Gastroesophageal sphincter (tissue), 3 donors: ENCODE measurements around the gene MXRA8.

Experiments used
- POLR2A ChIP-seq, 2 donors: fragments of 450-650 bp; IDR thresholded peaks; one replicate each; pipeline ENCODE4 v1.6.1; 2017; ENCODE audit warnings: antibody characterized with exemption in 2 of 2, mild to moderate bottlenecking in 2 of 2, moderate library complexity in 1 of 2
- TF ChIP-seq, protein P1 (sequence below), 4 experiments: fragments of 200-600 bp in 2 of 4; fragments of 450-650 bp in 2 of 4; sonication (generic) in 1 of 4; IDR thresholded peaks; one replicate each; pipeline ENCODE4 v1.5.1; 2017 to 2019; ENCODE audit warnings: antibody characterized with exemption in 4 of 4, mild to moderate bottlenecking in 2 of 4, moderate library complexity in 2 of 4

DNA sequence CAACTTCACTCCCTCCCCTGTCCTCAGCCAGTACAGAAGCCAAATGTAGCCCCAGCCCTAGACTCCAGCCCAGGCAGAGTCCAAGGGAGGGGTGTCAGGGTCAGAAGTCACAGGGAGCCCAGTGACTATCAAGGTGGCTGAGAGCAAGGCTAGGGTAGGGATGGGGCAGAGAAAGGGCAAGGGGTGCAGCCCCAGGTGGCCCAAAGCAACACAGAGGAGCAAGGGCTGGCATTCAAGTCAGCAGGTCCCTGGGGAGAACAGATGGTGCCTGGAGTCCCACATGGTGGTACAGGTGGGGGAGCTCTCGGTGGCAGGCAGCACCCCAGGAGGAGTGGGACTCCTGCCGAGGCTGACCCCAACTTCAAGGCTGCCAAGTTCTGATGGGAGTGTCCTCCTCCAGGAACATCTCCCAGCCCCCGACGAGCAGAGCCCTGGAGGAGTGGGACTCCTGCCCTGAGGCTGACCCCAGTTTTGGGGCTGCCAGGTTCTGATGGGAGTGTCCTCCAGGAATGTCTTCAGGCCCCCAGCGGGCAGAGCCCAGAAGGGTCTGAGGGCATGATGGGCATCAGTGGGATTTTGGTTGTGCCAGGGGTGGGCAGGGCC, 5.5 kb downstream of the MXRA8 start:
- no peak for TF ChIP-seq POLR2A (IDR thresholded peaks at IDR 0.05)
- TF ChIP-seq, protein P1, sequence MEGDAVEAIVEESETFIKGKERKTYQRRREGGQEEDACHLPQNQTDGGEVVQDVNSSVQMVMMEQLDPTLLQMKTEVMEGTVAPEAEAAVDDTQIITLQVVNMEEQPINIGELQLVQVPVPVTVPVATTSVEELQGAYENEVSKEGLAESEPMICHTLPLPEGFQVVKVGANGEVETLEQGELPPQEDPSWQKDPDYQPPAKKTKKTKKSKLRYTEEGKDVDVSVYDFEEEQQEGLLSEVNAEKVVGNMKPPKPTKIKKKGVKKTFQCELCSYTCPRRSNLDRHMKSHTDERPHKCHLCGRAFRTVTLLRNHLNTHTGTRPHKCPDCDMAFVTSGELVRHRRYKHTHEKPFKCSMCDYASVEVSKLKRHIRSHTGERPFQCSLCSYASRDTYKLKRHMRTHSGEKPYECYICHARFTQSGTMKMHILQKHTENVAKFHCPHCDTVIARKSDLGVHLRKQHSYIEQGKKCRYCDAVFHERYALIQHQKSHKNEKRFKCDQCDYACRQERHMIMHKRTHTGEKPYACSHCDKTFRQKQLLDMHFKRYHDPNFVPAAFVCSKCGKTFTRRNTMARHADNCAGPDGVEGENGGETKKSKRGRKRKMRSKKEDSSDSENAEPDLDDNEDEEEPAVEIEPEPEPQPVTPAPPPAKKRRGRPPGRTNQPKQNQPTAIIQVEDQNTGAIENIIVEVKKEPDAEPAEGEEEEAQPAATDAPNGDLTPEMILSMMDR (IDR thresholded peaks at IDR 0.05): no peak
